ENCODE data around the gene ANK3. TPM values are rescaled to one million over a fixed set of nuclear protein-coding genes. Genes with fewer than 3 reads are reported as not detected.

The ANK3 gene
- total RNA-seq, 1 experiment from 2014 or later = 15.3 TPM

- no peak for ATAC-seq
Measured at GRCh38 chr10:60185421-60185820, 204.3 kb downstream of the ANK3 start.

GRCh38 chr10:60182691-60183090 lies 207.0 kb downstream of the ANK3 start:
- no TSS peak for BruUV-seq (replicated peaks)
- TF ChIP-seq FOSL1 (IDR thresholded peaks at IDR 0.05; ENCODE audit: low read depth) = no peak
- TF ChIP-seq CTCF (IDR thresholded peaks at IDR 0.05 in 2 of 3, conservative IDR thresholded peaks at IDR 0.05 in 1 of 3; ENCODE audit: borderline replicate concordance in 1 of 3, insufficient read depth in 1 of 3, low read depth in 2 of 3, low read length in 2 of 3) = no peak
- no peak for TF ChIP-seq ELF1 (IDR thresholded peaks at IDR 0.05; ENCODE audit: borderline replicate concordance, low read depth)
- no peak for TF ChIP-seq ZFX (IDR thresholded peaks at IDR 0.05)
- TF ChIP-seq JUND (IDR thresholded peaks at IDR 0.05) = no peak
- TF ChIP-seq ZBTB33 (IDR thresholded peaks at IDR 0.05; ENCODE audit: extremely low read depth, insufficient replicate concordance, low read length) = no peak
- no peak for TF ChIP-seq POLR2AphosphoS5 (IDR thresholded peaks at IDR 0.05; ENCODE audit: low read depth, low read length)
- TF ChIP-seq REST (IDR thresholded peaks at IDR 0.05; ENCODE audit: low read depth) = no peak
- no peak for TF ChIP-seq EGR1 (IDR thresholded peaks at IDR 0.05; ENCODE audit: low read depth)
- TF ChIP-seq MAX (IDR thresholded peaks at IDR 0.05) = no peak
- no peak for TF ChIP-seq CBX3 (IDR thresholded peaks at IDR 0.05; ENCODE audit: low read depth)
- no peak for TF ChIP-seq ZNF274 (IDR thresholded peaks at IDR 0.05; ENCODE audit: low read depth, low read length)
- Histone ChIP-seq H3K79me2 (ENCODE audit: insufficient read depth, low read length) (no peaks in the 10 kb centered on the region), H3K9me2 (ENCODE audit: insufficient read depth) (no peaks in the 10 kb centered on the region), H3K27me3 (ENCODE audit: insufficient read depth, low read length) (no peaks in the 10 kb centered on the region), H3K27ac (ENCODE audit: low read depth, low read length) (no peak overlapping the region), H3K4me1 (ENCODE audit: control insufficient read depth in 1 of 2, insufficient read depth in 2 of 2, low read length in 2 of 2) (no peaks in the 10 kb centered on the region), H3K4me3 (replicated peaks in 1 of 2; ENCODE audit: low read depth in 1 of 2, low read length in 2 of 2) (no peak overlapping the region), H3K9ac (ENCODE audit: low read length) (no peak overlapping the region), H3K9me3 (ENCODE audit: control insufficient read depth in 1 of 2, insufficient read depth in 1 of 2, low read depth in 1 of 2, low read length in 2 of 2) (no peaks in the 10 kb centered on the region), H4K20me1 (ENCODE audit: insufficient read depth) (no peaks in the 10 kb centered on the region), H3K4me2 (ENCODE audit: low read length) (no peak overlapping the region), H2AFZ (ENCODE audit: low read depth, low read length, poor library complexity, severe bottlenecking) (no peak overlapping the region), H3K36me3 (ENCODE audit: control insufficient read depth in 1 of 2, insufficient read depth in 2 of 2, low read length in 2 of 2) (no peaks in the 10 kb centered on the region)
- intact Hi-C loops (cut with micrococcal nuclease) = no loop called here
- ATAC-seq (no peak), DNase-seq (ENCODE audit: low read depth, low spot score) (no peak)
- ChIA-PET POLR2A (no interaction called here), CTCF (no interaction called here), RAD21 (ENCODE audit: low non-redundant PET in 1 of 2, low total read pairs in 2 of 2, uncharacterized antibody in 2 of 2, unreplicated experiment in 2 of 2) (no interaction called here)

More at GRCh38 chr10:60185421-60185820, 204.3 kb downstream of the ANK3 start:
- Histone ChIP-seq H2AFZ (ENCODE audit: low read depth, low read length, poor library complexity, severe bottlenecking) (no peak overlapping the region), H3K9me2 (ENCODE audit: insufficient read depth) (no peaks in the 10 kb centered on the region), H4K20me1 (ENCODE audit: insufficient read depth) (no peaks in the 10 kb centered on the region), H3K27me3 (ENCODE audit: insufficient read depth, low read length) (no peaks in the 10 kb centered on the region), H3K27ac (ENCODE audit: low read depth, low read length) (no peak overlapping the region), H3K4me3 (replicated peaks in 1 of 2; ENCODE audit: low read depth in 1 of 2, low read length in 2 of 2) (no peak overlapping the region), H3K79me2 (ENCODE audit: insufficient read depth, low read length) (no peaks in the 10 kb centered on the region), H3K4me1 (ENCODE audit: control insufficient read depth in 1 of 2, insufficient read depth in 2 of 2, low read length in 2 of 2) (no peaks in the 10 kb centered on the region), H3K4me2 (ENCODE audit: low read length) (no peak overlapping the region), H3K9me3 (ENCODE audit: control insufficient read depth in 1 of 2, insufficient read depth in 1 of 2, low read depth in 1 of 2, low read length in 2 of 2) (no peaks in the 10 kb centered on the region), H3K36me3 (ENCODE audit: control insufficient read depth in 1 of 2, insufficient read depth in 2 of 2, low read length in 2 of 2) (no peaks in the 10 kb centered on the region), H3K9ac (ENCODE audit: low read length) (no peak overlapping the region)
- DNase-seq (ENCODE audit: low read depth, low spot score) = no peak
- ChIA-PET POLR2A (no interaction called here), CTCF (interaction anchor here (1.3 kb wide), 1 partner anchor 71 kb away, joined by 4 read pairs; no protein-coding TSS in a partner anchor), RAD21 (ENCODE audit: low non-redundant PET in 1 of 2, low total read pairs in 2 of 2, uncharacterized antibody in 2 of 2, unreplicated experiment in 2 of 2) (no interaction called here)
- no TSS peak for BruUV-seq (replicated peaks)
- intact Hi-C loops (cut with micrococcal nuclease) = no loop called here
- TF ChIP-seq ZNF274 (IDR thresholded peaks at IDR 0.05; ENCODE audit: low read depth, low read length) = no peak
